DMS114 treated with DMSO at 0.1 percent for 48 hours (cell line): ENCODE results near the gene P2RX5.
A peak's percentile ranks its signal among the peaks of the same experiment; 100 is the strongest.

Experiments
- DNase-seq: peaks from one replicate; lab custom pipeline; 2025; ENCODE audit not compliant: unreplicated experiment; lab: John Stamatoyannopoulos, UW

The P2RX5 gene

GRCh38 chr17:3682033-3682432 is 13.9 kb downstream of the P2RX5 start:
- no peak for DNase-seq

GRCh38 chr17:3681565-3681964 is 14.4 kb downstream of the P2RX5 start:
- DNase-seq, result no peak

GRCh38 chr17:3681057-3681456 is 14.9 kb downstream of the P2RX5 start:
- no peak for DNase-seq

- DNase-seq, result no peak
These were observed 16.3 kb downstream of the P2RX5 start for GRCh38 chr17:3679531-3680126.

- DNase-seq, result no peak
These were observed 17.0 kb downstream of the P2RX5 start for GRCh38 chr17:3678821-3679530.

GRCh38 chr17:3678095-3678820 is 17.7 kb downstream of the P2RX5 start:
- no peak for DNase-seq

GRCh38 chr17:3675886-3676285 is 20.1 kb downstream of the P2RX5 start:
- no peak for DNase-seq

GRCh38 chr17:3672571-3672970 is 23.4 kb downstream of the P2RX5 start:
- DNase-seq, result no peak

GRCh38 chr17:3669548-3669947 is 26.4 kb downstream of the P2RX5 start:
- no peak for DNase-seq

GRCh38 chr17:3669085-3669347 is 26.9 kb downstream of the P2RX5 start:
- no peak for DNase-seq

- DNase-seq, result peak; percentile 90
These were observed 27.5 kb downstream of the P2RX5 start, which contains the start of the genes EMC6 and TAX1BP3 for GRCh38 chr17:3668279-3669084. TSS of gene EMC6 (plus strand) at chr17:3668812. CDS start at chr17:3669147, 335 bp downstream. TSS of gene TAX1BP3 (minus strand) at chr17:3668578. CDS start at chr17:3668526, 52 bp downstream.

- DNase-seq, result no peak
These were observed 28.3 kb downstream of the P2RX5 start for GRCh38 chr17:3667366-3668278.

GRCh38 chr17:3666516-3666915 is 29.4 kb downstream of the P2RX5 start:
- no peak for DNase-seq

- DNase-seq, result no peak
These were observed 30.1 kb downstream of the P2RX5 start for GRCh38 chr17:3665834-3666233.

- no peak for DNase-seq
These were observed 32.6 kb downstream of the P2RX5 start for GRCh38 chr17:3663102-3664011.

GRCh38 chr17:3660311-3660891 is 35.6 kb downstream of the P2RX5 start:
- no peak for DNase-seq

GRCh38 chr17:3659541-3660111 is 36.3 kb downstream of the P2RX5 start:
- no peak for DNase-seq

- DNase-seq, result no peak
These were observed 37.0 kb downstream of the P2RX5 start for GRCh38 chr17:3658784-3659449.
